Glutamatergic neuron (in vitro differentiated cells): ENCODE data around the gene PAPOLB. TPM values are rescaled to one million over a fixed set of nuclear protein-coding genes. Genes with fewer than 3 reads are reported as not detected.
A peak's percentile ranks its signal among the peaks of the same experiment; 100 is the strongest.
"Not testable (repeated sequence)": the region's sequence is repeated elsewhere in the genome, so short reads cannot be mapped to it uniquely, and the experiment has no call there.

Source experiments
- DNase-seq: peaks from one replicate; pipeline ENCODE4 v3.0.0; 2022
- H3K27ac Mint-ChIP-seq: one replicate; pipeline ENCODE4 v1.8.0; 2020; ENCODE audit warnings: mild to moderate bottlenecking, mixed read lengths, inconsistent platforms; ENCODE audit not compliant: unreplicated experiment
- H3K27me3 Mint-ChIP-seq: one replicate; pipeline ENCODE4 v1.8.0; 2020; ENCODE audit warnings: mild to moderate bottlenecking, moderate library complexity, mixed read lengths, inconsistent platforms; ENCODE audit not compliant: unreplicated experiment
- H3K36me3 Mint-ChIP-seq: one replicate; pipeline ENCODE4 v1.8.0; 2020; ENCODE audit warnings: mild to moderate bottlenecking, mixed read lengths, inconsistent platforms; ENCODE audit not compliant: unreplicated experiment
- H3K4me1 Mint-ChIP-seq: one replicate; pipeline ENCODE4 v1.8.0; 2020; ENCODE audit warnings: mild to moderate bottlenecking, low read depth, mixed read lengths, inconsistent platforms; ENCODE audit not compliant: unreplicated experiment
- H3K4me3 Mint-ChIP-seq: one replicate; pipeline ENCODE4 v1.8.0; 2020; ENCODE audit warnings: mild to moderate bottlenecking, mixed read lengths, inconsistent platforms; ENCODE audit not compliant: unreplicated experiment
- H3K9me3 Mint-ChIP-seq: one replicate; pipeline ENCODE4 v1.8.0; 2020; ENCODE audit warnings: mild to moderate bottlenecking, moderate library complexity, mixed read lengths, inconsistent platforms; ENCODE audit not compliant: unreplicated experiment
- total RNA-seq: library from RNA; stranded (reverse); fragmentation: NEBNext Ultra II Directional; extraction: Animal tissue kit (Norgen Biotek cat#: 25700); gene quantifications from one replicate; pipeline ENCODE4 v1.2.1, GENCODE V29; 2021; ENCODE audit not compliant: unreplicated experiment
- TF ChIP-seq, protein P1 (sequence below): fragments of 200-600 bp; sonication (generic); IDR thresholded peaks from one replicate; pipeline ENCODE4 v1.5.0; 2021; ENCODE audit not compliant: partially characterized antibody, unreplicated experiment

PAPOLB gene
- total RNA-seq, 1 donor from 2014 or later, result 1.2 TPM

- Mint-ChIP-seq H3K36me3 (peaks cover 8% of the 10 kb centered on the region), H3K9me3 (peaks cover 2% of the 10 kb centered on the region), H3K4me3 (no peak overlapping the region), H3K4me1 (no peaks in the 10 kb centered on the region), H3K27me3 (peaks cover 13% of the 10 kb centered on the region), H3K27ac (no peak overlapping the region)
- TF ChIP-seq, protein P1, sequence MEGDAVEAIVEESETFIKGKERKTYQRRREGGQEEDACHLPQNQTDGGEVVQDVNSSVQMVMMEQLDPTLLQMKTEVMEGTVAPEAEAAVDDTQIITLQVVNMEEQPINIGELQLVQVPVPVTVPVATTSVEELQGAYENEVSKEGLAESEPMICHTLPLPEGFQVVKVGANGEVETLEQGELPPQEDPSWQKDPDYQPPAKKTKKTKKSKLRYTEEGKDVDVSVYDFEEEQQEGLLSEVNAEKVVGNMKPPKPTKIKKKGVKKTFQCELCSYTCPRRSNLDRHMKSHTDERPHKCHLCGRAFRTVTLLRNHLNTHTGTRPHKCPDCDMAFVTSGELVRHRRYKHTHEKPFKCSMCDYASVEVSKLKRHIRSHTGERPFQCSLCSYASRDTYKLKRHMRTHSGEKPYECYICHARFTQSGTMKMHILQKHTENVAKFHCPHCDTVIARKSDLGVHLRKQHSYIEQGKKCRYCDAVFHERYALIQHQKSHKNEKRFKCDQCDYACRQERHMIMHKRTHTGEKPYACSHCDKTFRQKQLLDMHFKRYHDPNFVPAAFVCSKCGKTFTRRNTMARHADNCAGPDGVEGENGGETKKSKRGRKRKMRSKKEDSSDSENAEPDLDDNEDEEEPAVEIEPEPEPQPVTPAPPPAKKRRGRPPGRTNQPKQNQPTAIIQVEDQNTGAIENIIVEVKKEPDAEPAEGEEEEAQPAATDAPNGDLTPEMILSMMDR, result no peak
- DNase-seq, result no peak
Observed at GRCh38 chr7:4895766-4896165, 33.9 kb upstream of the PAPOLB start.

DNA sequence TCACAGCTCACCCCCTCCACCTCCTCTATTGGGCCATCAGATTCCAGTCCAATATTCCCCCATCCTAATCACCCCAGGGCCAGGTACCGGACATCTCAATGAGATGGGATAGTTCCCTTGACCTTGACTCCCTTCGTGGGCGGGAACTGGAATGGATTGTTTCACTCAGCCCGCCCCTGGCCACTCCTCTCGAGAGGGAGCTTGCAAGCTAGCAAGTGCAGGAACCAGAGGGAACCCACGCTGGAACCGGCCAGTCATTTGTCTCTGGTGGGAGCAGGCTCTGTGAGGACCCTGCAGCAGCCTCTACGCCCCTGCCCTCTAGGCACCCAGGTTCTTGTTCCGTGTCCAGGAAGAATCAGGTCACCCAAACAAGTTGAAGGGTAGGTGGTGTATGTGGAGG is 32.7 kb upstream of the PAPOLB start:
- TF ChIP-seq, protein P1, result no peak
- peaks cover 10% of the 10 kb centered on the region for H3K27me3 Mint-ChIP-seq
- no peaks in the 10 kb centered on the region for H3K4me1 Mint-ChIP-seq
- H3K4me3 Mint-ChIP-seq, result no peak overlapping the region
- H3K36me3 Mint-ChIP-seq, result peaks cover 8% of the 10 kb centered on the region
- H3K27ac Mint-ChIP-seq, result no peak overlapping the region
- no peak for DNase-seq
- H3K9me3 Mint-ChIP-seq, result no peaks in the 10 kb centered on the region

DNA sequence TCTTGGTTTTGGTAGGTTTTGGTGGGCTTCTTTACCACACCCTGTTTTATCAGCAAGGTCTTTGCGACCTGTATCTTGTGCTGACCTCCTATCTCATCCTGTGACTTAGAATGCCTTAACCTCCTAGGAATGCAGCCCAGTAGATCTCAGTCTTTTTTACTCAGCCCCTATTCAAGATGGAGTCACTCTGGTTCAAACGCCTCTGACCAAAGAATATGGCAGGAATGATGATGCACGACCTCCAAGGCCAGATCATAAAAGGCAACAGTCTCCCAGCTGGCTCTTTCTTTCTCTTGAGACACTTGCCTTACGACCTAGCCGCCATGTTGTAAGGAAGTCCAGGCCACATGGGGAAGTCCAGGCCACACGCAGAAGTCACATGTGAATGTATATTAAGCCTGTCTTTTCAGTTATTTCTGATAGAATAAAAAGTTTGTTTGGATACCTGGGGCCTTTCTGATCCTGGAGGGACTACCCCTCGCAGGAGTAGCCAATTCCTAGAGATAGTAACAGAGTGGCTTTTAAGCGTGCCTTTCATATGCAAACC is 32.2 kb upstream of the PAPOLB start:
- TF ChIP-seq, protein P1, result no peak
- Mint-ChIP-seq H3K4me1 (no peaks in the 10 kb centered on the region), H3K9me3 (no peaks in the 10 kb centered on the region), H3K4me3 (no peak overlapping the region), H3K27ac (no peak overlapping the region), H3K36me3 (peaks cover 8% of the 10 kb centered on the region), H3K27me3 (peaks cover 10% of the 10 kb centered on the region)
- DNase-seq, result no peak

- H3K36me3 Mint-ChIP-seq, H3K4me1 Mint-ChIP-seq, H3K27ac Mint-ChIP-seq, DNase-seq, H3K27me3 Mint-ChIP-seq, H3K4me3 Mint-ChIP-seq, H3K9me3 Mint-ChIP-seq: not testable (repeated sequence)
Observed at GRCh38 chr7:4893188-4893587, 31.4 kb upstream of the PAPOLB start.

DNA sequence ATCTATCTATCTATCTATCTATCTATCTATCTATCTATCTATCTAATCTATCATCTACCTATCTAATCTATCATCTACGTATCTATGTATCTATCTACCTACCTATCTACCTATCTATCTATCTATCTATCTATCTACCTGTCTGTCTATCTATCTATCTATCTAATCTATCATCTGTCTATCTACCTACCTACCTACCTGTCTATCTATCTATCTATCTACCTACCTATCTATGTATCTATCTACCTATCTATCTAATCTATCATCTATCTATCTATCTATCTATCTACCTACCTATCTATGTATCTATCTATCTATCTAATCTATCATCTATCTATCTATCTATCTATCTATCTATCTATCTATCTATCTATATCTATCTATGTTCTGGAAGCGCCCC is 29.7 kb upstream of the PAPOLB start:
- H3K4me1 Mint-ChIP-seq, H3K27ac Mint-ChIP-seq, H3K27me3 Mint-ChIP-seq, H3K9me3 Mint-ChIP-seq, H3K36me3 Mint-ChIP-seq, DNase-seq: not testable (repeated sequence)
- H3K4me3 Mint-ChIP-seq, result peak overlapping the region; percentile 9

- Mint-ChIP-seq H3K36me3 (peaks cover 8% of the 10 kb centered on the region), H3K9me3 (no peaks in the 10 kb centered on the region), H3K27ac (no peak overlapping the region), H3K27me3 (peaks cover 4% of the 10 kb centered on the region), H3K4me1 (no peaks in the 10 kb centered on the region), H3K4me3 (no peak overlapping the region)
- no peak for DNase-seq
- TF ChIP-seq, protein P1, result no peak
Observed at GRCh38 chr7:4889682-4890081, 27.9 kb upstream of the PAPOLB start.
